Measurements from ENCODE around the gene ABCC2. TPM values are rescaled to one million over a fixed set of nuclear protein-coding genes. Genes with fewer than 3 reads are reported as not detected.
"Not testable (repeated sequence)": the region's sequence is repeated elsewhere in the genome, so short reads cannot be mapped to it uniquely, and the experiment has no call there.

ABCC2 gene
- polyA plus RNA-seq, 1 donor from 2014 or later = 2.0 TPM

DNA sequence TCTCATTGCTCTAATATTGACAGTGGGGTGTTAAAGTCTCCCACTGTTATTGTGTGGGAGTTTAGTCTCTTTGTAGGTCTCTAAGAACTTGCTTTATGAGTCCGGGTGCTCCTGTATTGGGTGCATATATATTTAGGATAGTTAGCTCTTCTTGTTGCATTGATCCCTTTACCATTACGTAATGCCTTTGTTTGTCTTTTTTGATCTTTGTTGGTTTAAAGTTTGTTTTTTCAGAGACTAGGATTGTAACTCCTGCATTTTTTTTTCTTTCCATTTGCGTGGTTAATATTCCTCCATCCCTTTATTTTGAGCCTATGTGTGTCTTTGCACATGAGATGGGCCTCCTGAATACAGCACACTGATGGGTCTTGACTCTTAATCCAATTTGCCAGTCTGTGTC lies 84.8 kb downstream of the ABCC2 start:
- not testable (repeated sequence) for H3K36me3 ChIP-seq (ENCODE audit: insufficient read depth, low read length); H3K9me2 ChIP-seq (ENCODE audit: insufficient read depth, low read length); H3F3A ChIP-seq (ENCODE audit: insufficient read depth, low read length, poor library complexity, severe bottlenecking); H2AFZ ChIP-seq (ENCODE audit: low read depth, low read length); H3K9me3 ChIP-seq (ENCODE audit: low read length); H3K27ac ChIP-seq (ENCODE audit: low read length); H3K9ac ChIP-seq (ENCODE audit: low read length); H3K79me2 ChIP-seq (replicated peaks; ENCODE audit: insufficient read depth, low read length); H4K20me1 ChIP-seq (ENCODE audit: insufficient read depth); H3K4me2 ChIP-seq (ENCODE audit: low read length); H3K4me3 ChIP-seq (ENCODE audit: low read length); H3K27me3 ChIP-seq (ENCODE audit: insufficient read depth, low read depth, low read length)

DNA sequence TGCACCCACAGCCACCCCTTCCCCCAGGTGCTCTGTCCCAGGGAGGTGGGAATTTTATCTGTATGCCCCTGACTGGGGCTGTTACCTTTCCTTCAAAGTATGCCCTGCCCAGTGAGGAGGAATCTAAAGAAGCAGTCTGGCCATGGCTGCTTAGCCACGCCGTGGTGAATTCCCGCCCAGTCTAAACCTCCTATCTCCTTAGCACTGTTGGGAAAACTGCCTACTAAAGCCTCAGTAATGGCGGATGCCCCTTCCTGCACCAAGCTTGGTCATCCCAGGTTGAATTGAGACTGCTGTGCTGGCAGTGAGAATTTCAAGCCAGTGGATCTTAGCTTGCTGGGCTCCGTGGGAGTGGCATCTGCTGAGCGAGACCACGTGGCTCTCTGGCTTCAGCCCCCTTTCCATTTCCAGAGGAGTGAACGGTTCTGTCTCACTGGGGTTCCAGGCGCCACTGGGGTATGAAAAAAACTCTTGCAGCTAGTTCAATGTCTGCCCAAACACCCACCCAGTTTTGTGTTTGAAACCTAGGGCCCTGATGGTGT lies 87.2 kb downstream of the ABCC2 start:
- no peak overlapping the region for H3K4me3 ChIP-seq (ENCODE audit: low read length)

More for the DNA sequence above, 87.2 kb downstream of the ABCC2 start:
- H3K79me2 ChIP-seq (replicated peaks; ENCODE audit: insufficient read depth, low read length) = no peaks in the 10 kb centered on the region
- H3K36me3 ChIP-seq (ENCODE audit: insufficient read depth, low read length) = no peaks in the 10 kb centered on the region
- no peaks in the 10 kb centered on the region for H3K27me3 ChIP-seq (ENCODE audit: insufficient read depth, low read depth, low read length)
- H3K9me3 ChIP-seq (ENCODE audit: low read length) = no peaks in the 10 kb centered on the region
- no peaks in the 10 kb centered on the region for H3K9me2 ChIP-seq (ENCODE audit: insufficient read depth, low read length)
- no peak overlapping the region for H3K4me2 ChIP-seq (ENCODE audit: low read length)
- no peaks in the 10 kb centered on the region for H3F3A ChIP-seq (ENCODE audit: insufficient read depth, low read length, poor library complexity, severe bottlenecking)
- H3K27ac ChIP-seq (ENCODE audit: low read length) = no peak overlapping the region
- H3K9ac ChIP-seq (ENCODE audit: low read length) = no peak overlapping the region
- no peaks in the 10 kb centered on the region for H4K20me1 ChIP-seq (ENCODE audit: insufficient read depth)
- no peak for TF ChIP-seq RAD21 (conservative IDR thresholded peaks at IDR 0.05)
- no peak for TF ChIP-seq POLR2AphosphoS5 (IDR thresholded peaks at IDR 0.05)
- TF ChIP-seq, protein P1, sequence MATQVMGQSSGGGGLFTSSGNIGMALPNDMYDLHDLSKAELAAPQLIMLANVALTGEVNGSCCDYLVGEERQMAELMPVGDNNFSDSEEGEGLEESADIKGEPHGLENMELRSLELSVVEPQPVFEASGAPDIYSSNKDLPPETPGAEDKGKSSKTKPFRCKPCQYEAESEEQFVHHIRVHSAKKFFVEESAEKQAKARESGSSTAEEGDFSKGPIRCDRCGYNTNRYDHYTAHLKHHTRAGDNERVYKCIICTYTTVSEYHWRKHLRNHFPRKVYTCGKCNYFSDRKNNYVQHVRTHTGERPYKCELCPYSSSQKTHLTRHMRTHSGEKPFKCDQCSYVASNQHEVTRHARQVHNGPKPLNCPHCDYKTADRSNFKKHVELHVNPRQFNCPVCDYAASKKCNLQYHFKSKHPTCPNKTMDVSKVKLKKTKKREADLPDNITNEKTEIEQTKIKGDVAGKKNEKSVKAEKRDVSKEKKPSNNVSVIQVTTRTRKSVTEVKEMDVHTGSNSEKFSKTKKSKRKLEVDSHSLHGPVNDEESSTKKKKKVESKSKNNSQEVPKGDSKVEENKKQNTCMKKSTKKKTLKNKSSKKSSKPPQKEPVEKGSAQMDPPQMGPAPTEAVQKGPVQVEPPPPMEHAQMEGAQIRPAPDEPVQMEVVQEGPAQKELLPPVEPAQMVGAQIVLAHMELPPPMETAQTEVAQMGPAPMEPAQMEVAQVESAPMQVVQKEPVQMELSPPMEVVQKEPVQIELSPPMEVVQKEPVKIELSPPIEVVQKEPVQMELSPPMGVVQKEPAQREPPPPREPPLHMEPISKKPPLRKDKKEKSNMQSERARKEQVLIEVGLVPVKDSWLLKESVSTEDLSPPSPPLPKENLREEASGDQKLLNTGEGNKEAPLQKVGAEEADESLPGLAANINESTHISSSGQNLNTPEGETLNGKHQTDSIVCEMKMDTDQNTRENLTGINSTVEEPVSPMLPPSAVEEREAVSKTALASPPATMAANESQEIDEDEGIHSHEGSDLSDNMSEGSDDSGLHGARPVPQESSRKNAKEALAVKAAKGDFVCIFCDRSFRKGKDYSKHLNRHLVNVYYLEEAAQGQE (IDR thresholded peaks at IDR 0.05; ENCODE audit: borderline replicate concordance) = no peak
- no peak for TF ChIP-seq TAF1 (IDR thresholded peaks at IDR 0.05; ENCODE audit: low read depth)
- no peak for TF ChIP-seq SMC3 (conservative IDR thresholded peaks at IDR 0.05; ENCODE audit: poor library complexity)
- TF ChIP-seq, protein P2, sequence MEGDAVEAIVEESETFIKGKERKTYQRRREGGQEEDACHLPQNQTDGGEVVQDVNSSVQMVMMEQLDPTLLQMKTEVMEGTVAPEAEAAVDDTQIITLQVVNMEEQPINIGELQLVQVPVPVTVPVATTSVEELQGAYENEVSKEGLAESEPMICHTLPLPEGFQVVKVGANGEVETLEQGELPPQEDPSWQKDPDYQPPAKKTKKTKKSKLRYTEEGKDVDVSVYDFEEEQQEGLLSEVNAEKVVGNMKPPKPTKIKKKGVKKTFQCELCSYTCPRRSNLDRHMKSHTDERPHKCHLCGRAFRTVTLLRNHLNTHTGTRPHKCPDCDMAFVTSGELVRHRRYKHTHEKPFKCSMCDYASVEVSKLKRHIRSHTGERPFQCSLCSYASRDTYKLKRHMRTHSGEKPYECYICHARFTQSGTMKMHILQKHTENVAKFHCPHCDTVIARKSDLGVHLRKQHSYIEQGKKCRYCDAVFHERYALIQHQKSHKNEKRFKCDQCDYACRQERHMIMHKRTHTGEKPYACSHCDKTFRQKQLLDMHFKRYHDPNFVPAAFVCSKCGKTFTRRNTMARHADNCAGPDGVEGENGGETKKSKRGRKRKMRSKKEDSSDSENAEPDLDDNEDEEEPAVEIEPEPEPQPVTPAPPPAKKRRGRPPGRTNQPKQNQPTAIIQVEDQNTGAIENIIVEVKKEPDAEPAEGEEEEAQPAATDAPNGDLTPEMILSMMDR (IDR thresholded peaks at IDR 0.05; ENCODE audit: poor library complexity, severe bottlenecking) = no peak
- no peak for TF ChIP-seq EP300 (conservative IDR thresholded peaks at IDR 0.05; ENCODE audit: poor library complexity, severe bottlenecking)
- no peak for TF ChIP-seq MXI1 (conservative IDR thresholded peaks at IDR 0.05; ENCODE audit: poor library complexity, severe bottlenecking)
- no peak for TF ChIP-seq EZH2 (IDR thresholded peaks at IDR 0.05; ENCODE audit: borderline replicate concordance, insufficient read depth, low read length, poor library complexity, severe bottlenecking)
- H2AFZ ChIP-seq (ENCODE audit: low read depth, low read length) = no peak overlapping the region
